HepG2 (cell line): Measurements from ENCODE around the gene KTI12. TPM values are rescaled to one million over a fixed set of nuclear protein-coding genes. Genes with fewer than 3 reads are reported as not detected.

Experiments used
- AHR ChIP-seq: IDR thresholded peaks from 2 replicates; pipeline ENCODE4 v1.6.1; 2018; ENCODE audit warnings: missing genetic modification reagents, missing compliant biosample characterization
- ATRX ChIP-seq: sonication (generic); formaldehyde crosslinking; IDR thresholded peaks from 2 replicates; pipeline ENCODE4 v1.4.0; 2020; ENCODE audit warnings: missing genetic modification reagents, borderline replicate concordance
- DPF2 ChIP-seq: sonication (generic); formaldehyde crosslinking; IDR thresholded peaks from 2 replicates; pipeline ENCODE4 v1.4.0; 2020; ENCODE audit warnings: mild to moderate bottlenecking, low read depth, missing genetic modification reagents, borderline replicate concordance
- KLF9 ChIP-seq: IDR thresholded peaks from 2 replicates; pipeline ENCODE4 v1.6.1; 2016; ENCODE audit warnings: low read depth
- PLRG1 ChIP-seq: fragments of 450-650 bp; conservative IDR thresholded peaks from 2 replicates; pipeline ENCODE4 v1.6.1; 2016
- SNAI1 ChIP-seq: sonication (generic); formaldehyde crosslinking; IDR thresholded peaks from 2 replicates; pipeline ENCODE4 v1.5.0; 2020; ENCODE audit warnings: mild to moderate bottlenecking, missing genetic modification reagents, borderline replicate concordance
- TAF15 ChIP-seq: fragments of 200-400 bp; formaldehyde crosslinking; IDR thresholded peaks from one replicate; pipeline ENCODE4 v1.6.1; 2018; ENCODE audit warnings: mild to moderate bottlenecking, low read depth, low read length; ENCODE audit not compliant: poor library complexity, severe bottlenecking
- TCF7L2 ChIP-seq: IDR thresholded peaks from 2 replicates; pipeline ENCODE4 v1.6.1; 2011; ENCODE audit warnings: mild to moderate bottlenecking, low read depth, low read length, moderate library complexity
- ZNF296 ChIP-seq: sonication (generic); formaldehyde crosslinking; conservative IDR thresholded peaks from 2 replicates; pipeline ENCODE4 v1.5.0; 2020; ENCODE audit warnings: mild to moderate bottlenecking, missing genetic modification reagents
- ZNF615 ChIP-seq: sonication (generic); formaldehyde crosslinking; IDR thresholded peaks from 2 replicates; pipeline ENCODE4 v1.5.0; 2020; ENCODE audit warnings: mild to moderate bottlenecking, missing genetic modification reagents, borderline replicate concordance
- polyA plus RNA-seq, 8 experiments: library from polyadenylated mRNA; depleted of rRNA in 3 of 8; stranded (reverse) in 7 of 8; unstranded in 1 of 8; fragments of >200 nt; fragmentation: Illumina TruSeq in 4 of 8; extraction: Trizol in 4 of 8; gene quantifications; 2 replicates each; pipeline versions ENCODE4 v1.2.1 to v1.2.3, GENCODE V29; 2011 to 2016; ENCODE audit warnings: low read depth in 4 of 8, missing spikeins in 1 of 8, mixed read lengths in 1 of 8; ENCODE audit not compliant: insufficient read depth in 1 of 8
- total RNA-seq, 5 experiments: library from RNA; depleted of rRNA; stranded (reverse); fragments of >200 nt; fragmentation: Illumina TruSeq; extraction: Trizol; gene quantifications; 2 replicates each; pipeline ENCODE4 v1.2.3, GENCODE V29; 2016; ENCODE audit warnings: low read depth in 1 of 5
- TF ChIP-seq, protein P1 (sequence below): sonication (generic); formaldehyde crosslinking; IDR thresholded peaks from 2 replicates; pipeline ENCODE4; 2020; ENCODE audit warnings: missing genetic modification reagents, mild to moderate bottlenecking, borderline replicate concordance
- TF ChIP-seq, protein P2 (sequence below): sonication (generic); formaldehyde crosslinking; IDR thresholded peaks from 2 replicates; pipeline ENCODE4 v1.4.0; 2020; ENCODE audit warnings: missing genetic modification reagents
- TF ChIP-seq, protein P3 (sequence below): sonication (generic); formaldehyde crosslinking; IDR thresholded peaks from 2 replicates; pipeline ENCODE4 v1.5.1; 2020; ENCODE audit warnings: mild to moderate bottlenecking, missing genetic modification reagents
- TF ChIP-seq, protein P4 (sequence below): sonication (generic); formaldehyde crosslinking; IDR thresholded peaks from 2 replicates; pipeline ENCODE4 v1.8.0; 2022; ENCODE audit warnings: mild to moderate bottlenecking, missing genetic modification reagents, borderline replicate concordance
- TF ChIP-seq, protein P5 (sequence below): IDR thresholded peaks from 2 replicates; pipeline ENCODE4 v1.6.1; 2016; ENCODE audit warnings: missing compliant biosample characterization, missing genetic modification reagents, borderline replicate concordance

Gene KTI12
- total and polyA plus RNA-seq, 2 of the 13 experiments (the other 11 are each of a cell fraction or from before 2014, with no cell fraction given): 7.4 to 10.2 TPM

DNA sequence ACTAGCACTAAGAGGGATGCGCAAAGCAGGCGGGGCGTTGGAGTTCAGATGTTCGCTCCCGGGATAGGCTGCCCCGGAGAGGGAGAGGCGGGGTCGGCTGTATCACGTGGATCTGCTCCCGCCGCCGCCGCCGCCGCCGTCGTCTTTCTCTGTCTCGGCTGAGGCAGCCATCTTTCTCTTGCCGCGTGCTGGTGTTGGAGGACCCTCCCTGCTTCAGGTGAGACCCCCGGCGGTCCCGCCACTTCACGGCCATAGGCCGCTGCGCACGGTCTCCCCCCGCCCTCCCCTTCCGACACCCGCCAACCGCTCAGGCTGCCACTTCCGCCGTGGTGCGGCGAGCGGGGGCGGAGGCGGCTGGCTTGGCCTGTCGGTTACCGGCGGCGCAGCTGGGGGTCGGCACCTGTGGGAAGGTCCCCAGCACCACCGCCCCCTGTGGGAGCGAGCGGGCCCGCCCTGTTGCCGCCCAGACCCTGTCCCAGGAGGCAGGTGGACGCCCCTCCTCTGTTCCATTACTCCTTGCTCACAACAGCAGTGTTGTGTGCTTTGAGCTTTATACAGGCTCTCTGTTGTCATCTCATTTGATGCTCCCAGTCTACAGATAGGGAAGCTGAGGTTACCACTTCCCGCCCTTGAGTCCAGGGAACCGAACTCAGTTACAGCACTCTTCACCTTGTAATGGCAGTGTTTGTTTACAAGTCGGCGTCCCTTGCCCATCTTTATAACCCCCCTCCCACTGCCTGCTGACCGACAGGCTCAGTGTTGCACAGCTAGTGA, 22.7 kb upstream of the KTI12 start, which contains the start of gene BTF3L4 (continued):
- TF ChIP-seq, protein P1, sequence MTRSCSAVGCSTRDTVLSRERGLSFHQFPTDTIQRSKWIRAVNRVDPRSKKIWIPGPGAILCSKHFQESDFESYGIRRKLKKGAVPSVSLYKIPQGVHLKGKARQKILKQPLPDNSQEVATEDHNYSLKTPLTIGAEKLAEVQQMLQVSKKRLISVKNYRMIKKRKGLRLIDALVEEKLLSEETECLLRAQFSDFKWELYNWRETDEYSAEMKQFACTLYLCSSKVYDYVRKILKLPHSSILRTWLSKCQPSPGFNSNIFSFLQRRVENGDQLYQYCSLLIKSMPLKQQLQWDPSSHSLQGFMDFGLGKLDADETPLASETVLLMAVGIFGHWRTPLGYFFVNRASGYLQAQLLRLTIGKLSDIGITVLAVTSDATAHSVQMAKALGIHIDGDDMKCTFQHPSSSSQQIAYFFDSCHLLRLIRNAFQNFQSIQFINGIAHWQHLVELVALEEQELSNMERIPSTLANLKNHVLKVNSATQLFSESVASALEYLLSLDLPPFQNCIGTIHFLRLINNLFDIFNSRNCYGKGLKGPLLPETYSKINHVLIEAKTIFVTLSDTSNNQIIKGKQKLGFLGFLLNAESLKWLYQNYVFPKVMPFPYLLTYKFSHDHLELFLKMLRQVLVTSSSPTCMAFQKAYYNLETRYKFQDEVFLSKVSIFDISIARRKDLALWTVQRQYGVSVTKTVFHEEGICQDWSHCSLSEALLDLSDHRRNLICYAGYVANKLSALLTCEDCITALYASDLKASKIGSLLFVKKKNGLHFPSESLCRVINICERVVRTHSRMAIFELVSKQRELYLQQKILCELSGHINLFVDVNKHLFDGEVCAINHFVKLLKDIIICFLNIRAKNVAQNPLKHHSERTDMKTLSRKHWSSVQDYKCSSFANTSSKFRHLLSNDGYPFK (CRISPR knock-in tag): no peak; the same call in 1 of the 2 replicates
- no peak for TF ChIP-seq TCF7L2
- TF ChIP-seq, protein P2, sequence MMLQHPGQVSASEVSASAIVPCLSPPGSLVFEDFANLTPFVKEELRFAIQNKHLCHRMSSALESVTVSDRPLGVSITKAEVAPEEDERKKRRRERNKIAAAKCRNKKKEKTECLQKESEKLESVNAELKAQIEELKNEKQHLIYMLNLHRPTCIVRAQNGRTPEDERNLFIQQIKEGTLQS (CRISPR knock-in tag): no peak
- no peak for TF ChIP-seq AHR
- no peak for TF ChIP-seq DPF2 (CRISPR knock-in tag)
- 0 out of 2 replicates have a peak, but pooled peaks have one; percentile 6 for TF ChIP-seq ZNF615 (CRISPR knock-in tag)
- TF ChIP-seq, protein P3, sequence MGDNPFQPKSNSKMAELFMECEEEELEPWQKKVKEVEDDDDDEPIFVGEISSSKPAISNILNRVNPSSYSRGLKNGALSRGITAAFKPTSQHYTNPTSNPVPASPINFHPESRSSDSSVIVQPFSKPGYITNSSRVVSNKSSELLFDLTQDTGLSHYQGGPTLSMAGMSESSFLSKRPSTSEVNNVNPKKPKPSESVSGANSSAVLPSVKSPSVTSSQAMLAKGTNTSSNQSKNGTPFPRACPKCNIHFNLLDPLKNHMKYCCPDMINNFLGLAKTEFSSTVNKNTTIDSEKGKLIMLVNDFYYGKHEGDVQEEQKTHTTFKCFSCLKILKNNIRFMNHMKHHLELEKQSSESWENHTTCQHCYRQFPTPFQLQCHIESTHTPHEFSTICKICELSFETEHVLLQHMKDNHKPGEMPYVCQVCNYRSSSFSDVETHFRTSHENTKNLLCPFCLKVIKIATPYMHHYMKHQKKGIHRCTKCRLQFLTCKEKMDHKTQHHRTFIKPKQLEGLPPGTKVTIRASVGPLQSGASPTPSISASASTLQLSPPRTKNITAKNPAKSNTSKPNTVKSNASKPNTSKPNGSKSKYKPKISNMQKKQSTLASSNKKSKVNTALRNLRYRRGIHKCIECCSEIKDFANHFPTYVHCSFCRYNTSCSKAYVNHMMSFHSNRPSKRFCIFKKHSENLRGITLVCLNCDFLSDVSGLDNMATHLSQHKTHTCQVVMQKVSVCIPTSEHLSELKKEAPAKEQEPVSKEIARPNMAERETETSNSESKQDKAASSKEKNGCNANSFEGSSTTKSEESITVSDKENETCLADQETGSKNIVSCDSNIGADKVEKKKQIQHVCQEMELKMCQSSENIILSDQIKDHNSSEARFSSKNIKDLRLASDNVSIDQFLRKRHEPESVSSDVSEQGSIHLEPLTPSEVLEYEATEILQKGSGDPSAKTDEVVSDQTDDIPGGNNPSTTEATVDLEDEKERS (CRISPR knock-in tag): 0 out of 2 replicates have a peak, but pooled peaks have one; percentile 57
- no peak for TF ChIP-seq TAF15
- no peak for TF ChIP-seq ZNF296
- TF ChIP-seq ATRX (CRISPR knock-in tag): no peak
- 0 out of 2 replicates have a peak, but pooled peaks have one; percentile 20 for TF ChIP-seq SNAI1 (CRISPR knock-in tag)
- TF ChIP-seq, protein P4, sequence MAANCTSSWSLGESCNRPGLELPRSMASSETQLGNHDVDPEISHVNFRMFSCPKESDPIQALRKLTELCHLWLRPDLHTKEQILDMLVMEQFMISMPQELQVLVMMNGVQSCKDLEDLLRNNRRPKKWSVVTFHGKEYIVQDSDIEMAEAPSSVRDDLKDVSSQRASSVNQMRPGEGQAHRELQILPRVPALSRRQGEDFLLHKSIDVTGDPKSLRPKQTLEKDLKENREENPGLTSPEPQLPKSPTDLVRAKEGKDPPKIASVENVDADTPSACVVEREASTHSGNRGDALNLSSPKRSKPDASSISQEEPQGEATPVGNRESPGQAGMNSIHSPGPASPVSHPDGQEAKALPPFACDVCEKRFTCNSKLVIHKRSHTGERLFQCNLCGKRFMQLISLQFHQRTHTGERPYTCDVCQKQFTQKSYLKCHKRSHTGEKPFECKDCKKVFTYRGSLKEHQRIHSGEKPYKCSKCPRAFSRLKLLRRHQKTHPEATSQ: no peak
- no peak for TF ChIP-seq PLRG1
- TF ChIP-seq KLF9 (CRISPR knock-in tag): no peak
- TF ChIP-seq, protein P5, sequence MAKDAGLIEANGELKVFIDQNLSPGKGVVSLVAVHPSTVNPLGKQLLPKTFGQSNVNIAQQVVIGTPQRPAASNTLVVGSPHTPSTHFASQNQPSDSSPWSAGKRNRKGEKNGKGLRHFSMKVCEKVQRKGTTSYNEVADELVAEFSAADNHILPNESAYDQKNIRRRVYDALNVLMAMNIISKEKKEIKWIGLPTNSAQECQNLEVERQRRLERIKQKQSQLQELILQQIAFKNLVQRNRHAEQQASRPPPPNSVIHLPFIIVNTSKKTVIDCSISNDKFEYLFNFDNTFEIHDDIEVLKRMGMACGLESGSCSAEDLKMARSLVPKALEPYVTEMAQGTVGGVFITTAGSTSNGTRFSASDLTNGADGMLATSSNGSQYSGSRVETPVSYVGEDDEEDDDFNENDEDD: peak; percentile 69; the same call in 1 of the 2 replicates
